GM12891 (cell line): Measurements from ENCODE around the gene GABRB3.

Experiments used
- PAX5 ChIP-seq: IDR thresholded peaks from 2 replicates; pipeline ENCODE4 v1.6.1; 2011; ENCODE audit warnings: low read length, moderate library complexity, mild to moderate bottlenecking; ENCODE audit not compliant: insufficient read depth, severe bottlenecking
- SPI1 ChIP-seq: IDR thresholded peaks from 2 replicates; pipeline ENCODE4 v1.6.1; 2011; ENCODE audit warnings: low read depth, low read length, control low read depth
- TAF1 ChIP-seq: IDR thresholded peaks from 2 replicates; pipeline ENCODE4 v1.6.1; 2011; ENCODE audit warnings: low read depth, low read length, control low read depth

DNA sequence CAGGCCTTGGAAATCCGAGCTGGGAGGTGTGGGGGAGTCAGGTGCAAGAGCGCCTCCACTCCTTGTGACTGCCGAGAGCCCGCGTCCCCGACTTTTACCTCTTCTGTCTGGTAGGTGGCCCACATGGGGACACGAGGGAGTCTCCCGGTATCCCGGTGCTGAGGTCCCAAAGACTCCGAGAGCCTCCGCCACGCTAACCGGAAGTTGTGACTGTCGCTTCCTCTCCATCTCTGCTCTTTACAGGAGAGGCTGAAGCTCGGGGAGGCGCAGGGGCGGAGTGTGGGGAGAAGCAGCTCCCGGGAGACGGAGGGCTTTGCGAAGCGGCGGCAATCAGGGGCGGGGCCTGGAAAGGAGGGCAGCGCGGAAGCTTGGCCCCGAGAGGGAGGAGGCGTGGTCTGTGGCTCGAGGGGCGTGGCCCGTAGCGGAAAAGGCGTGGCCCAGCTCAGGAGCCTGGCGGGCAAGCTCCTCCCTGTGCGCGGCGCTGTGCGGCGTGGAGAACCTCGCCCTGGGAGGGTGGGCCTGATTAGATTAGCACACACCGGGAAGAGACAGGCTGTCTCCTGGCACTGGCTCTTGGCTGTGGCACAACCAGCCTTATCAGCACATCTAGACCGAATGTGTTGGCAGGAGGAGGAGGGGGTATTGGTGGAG is 143.9 kb downstream of the GABRB3 start:
- TF ChIP-seq PAX5 (no peak), TAF1 (no peak), SPI1 (no peak)
